HG03066 (cell line): ENCODE results near the gene CYP2J2.
A peak's percentile ranks its signal among the peaks of the same experiment; 100 is the strongest.
"Not testable (repeated sequence)": the region's sequence is repeated elsewhere in the genome, so short reads cannot be mapped to it uniquely, and the experiment has no call there.

Experiments used
- ATAC-seq: cut with Tn5 transposase; IDR thresholded peaks from one replicate; pipeline ENCODE4 v1.9.1; 2021; ENCODE audit warnings: low read depth; ENCODE audit not compliant: unreplicated experiment

CYP2J2 gene, protein sequence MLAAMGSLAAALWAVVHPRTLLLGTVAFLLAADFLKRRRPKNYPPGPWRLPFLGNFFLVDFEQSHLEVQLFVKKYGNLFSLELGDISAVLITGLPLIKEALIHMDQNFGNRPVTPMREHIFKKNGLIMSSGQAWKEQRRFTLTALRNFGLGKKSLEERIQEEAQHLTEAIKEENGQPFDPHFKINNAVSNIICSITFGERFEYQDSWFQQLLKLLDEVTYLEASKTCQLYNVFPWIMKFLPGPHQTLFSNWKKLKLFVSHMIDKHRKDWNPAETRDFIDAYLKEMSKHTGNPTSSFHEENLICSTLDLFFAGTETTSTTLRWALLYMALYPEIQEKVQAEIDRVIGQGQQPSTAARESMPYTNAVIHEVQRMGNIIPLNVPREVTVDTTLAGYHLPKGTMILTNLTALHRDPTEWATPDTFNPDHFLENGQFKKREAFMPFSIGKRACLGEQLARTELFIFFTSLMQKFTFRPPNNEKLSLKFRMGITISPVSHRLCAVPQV

DNA sequence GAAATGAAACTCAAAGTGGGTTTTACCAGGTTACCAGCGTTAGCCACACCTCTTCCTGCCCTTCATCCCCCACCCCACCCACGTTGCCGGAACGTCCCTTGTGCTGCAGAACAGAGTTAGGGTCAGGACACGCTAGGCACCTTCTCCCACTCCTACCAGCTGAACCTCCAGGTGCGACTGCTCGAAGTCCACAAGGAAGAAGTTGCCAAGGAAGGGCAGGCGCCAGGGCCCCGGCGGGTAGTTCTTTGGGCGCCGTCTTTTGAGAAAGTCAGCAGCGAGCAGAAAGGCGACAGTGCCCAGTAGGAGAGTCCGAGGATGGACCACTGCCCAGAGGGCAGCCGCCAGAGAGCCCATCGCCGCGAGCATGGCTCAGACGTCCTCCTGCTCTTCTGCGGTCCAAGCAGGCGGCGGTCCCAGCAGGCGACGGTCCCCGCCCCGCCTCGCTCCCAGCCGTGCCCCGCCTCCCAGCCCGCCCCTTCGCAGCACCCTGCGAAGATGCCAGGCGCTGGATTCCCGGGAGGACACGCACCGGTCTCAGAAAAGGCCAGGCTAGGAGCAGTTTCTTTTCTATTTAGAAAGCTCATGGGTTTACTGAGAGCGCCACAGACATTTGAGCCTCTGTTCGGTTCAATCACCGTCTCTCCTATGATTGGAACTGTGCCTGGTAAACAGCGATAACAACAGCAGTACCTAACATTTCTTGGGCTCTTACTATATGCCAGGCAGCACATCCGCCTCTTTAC is at the start of gene CYP2J2:
TSS of gene CYP2J2 (minus strand) at position 393 of the 743 bp plus-strand sequence. CDS start at position 366, 27 bp downstream.
- peak; percentile 58 for ATAC-seq

DNA sequence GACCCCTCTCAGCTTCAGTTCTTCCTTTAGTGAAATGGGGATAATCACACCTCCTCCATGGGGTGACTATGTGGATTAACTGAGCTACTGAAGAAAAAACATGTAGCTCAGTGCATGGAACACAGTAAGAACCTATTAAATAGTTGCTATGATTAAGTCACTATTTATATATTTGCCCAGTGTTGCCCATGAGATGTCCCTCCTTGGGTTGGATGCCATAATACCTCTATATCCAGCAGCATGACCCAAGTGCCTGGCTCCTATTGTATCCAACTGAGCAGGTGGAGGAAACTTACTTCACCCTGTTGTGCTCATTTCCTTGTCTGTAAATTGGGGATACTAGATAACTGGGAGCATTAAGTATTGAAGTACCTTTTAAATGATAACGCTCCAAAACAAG is 47.1 kb upstream of the CYP2J2 start:
- no peak for ATAC-seq

DNA sequence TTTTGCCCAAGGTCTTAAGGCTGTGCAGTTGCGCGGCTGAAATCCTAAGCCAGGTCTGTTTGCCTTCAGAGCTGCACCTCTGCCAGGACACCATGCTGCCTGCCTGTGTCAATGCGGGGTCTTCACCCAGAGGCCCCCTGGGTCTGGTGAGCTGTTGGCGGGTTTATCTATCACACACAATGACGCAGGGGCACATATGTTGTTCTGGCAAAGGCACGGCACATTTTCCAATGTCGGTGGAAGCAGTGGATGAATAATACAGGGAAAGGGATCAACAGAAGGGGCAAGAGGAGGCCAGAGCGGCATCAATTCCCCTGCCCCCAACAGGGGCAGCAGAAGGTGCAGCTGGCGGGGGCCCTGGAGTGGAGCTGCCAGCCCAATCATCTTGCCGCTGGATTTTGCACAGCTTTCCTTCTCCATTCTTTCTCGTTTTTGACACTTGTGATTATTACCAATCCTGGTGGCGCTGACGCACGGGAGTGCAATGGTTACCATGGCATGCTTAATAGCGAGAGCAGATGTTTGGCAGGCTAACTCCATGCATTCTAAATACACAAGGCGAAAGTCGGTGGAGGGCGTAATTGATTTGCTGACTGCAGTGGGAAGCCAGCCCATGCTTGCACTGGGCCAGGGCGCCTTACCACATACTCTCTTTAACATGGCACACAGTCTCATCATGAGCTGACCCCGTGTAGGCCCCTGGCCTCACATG is 45.8 kb upstream of the CYP2J2 start:
- no peak for ATAC-seq

DNA sequence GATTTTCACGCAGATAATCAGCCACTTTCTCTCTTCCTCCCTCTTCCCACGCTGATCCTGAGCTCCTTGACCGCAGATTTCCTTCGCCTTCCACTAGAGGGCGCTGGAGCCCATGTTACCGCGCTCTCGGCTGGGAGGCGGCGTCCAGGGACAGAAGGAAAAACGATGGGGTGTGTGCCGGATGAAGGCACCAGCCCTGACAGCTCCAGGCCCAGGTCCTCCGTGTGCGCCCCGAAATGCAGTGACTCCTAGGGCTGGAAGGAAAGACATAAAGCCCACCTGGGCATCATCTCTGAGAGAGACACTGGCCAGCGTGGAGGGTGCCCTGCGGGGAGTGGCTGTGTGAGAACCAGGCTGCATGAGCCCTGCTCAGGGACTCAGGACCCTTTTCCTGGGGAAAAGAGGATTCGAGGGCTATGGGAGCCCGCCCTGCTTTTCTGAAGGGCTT is 44.9 kb upstream of the CYP2J2 start:
- peak; percentile 75 for ATAC-seq

DNA sequence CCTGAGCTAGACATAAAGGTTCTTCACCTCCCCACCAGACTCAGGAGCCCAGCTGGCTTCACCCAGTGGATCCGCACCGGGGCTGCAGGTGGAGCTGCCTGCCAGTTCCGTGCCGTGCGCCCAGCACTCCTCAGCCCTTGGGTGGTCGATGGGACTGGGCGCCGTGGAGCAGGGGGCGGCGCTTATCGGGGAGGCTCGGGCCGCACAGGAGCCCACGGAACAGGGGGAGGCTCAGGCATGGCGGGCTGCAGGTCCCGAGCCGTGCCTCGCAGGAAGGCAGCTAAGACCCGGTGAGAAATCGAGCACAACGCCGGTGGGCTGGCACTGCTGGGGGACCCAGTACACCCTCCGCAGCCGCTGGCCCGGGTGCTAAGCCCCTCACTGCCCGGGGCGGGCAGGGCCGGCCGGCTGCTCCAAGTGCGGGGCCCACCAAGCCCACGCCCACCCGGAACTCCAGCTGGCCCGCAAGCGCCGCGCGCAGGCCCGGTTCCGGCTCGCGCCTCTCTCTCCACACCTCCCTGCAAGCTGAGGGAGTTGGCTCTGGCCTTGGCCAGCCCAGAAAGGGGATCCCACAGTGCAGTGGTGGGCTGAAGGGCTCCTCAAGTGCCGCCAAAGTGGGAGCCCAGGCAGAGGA is 43.1 kb upstream of the CYP2J2 start:
- ATAC-seq = not testable (repeated sequence)

DNA sequence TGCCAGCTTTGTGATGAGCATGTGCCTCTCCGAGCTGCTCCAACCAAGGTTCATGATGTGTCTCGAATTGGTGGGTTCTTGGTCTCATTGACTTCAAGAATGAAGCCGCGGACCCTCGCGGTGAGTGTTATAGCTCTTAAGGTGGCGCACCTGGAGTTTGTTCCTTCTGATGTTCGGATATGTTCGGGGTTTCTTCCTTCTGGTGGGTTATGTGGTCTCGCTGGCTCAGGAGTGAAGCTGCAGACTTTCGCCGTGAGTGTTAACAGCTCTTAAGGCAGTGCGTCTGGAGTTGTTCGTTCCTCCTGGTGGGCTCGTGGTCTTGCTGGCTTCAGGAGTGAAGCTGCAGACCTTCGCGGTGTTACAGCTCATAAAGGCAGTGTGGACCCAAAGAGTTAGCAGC is 42.2 kb upstream of the CYP2J2 start:
- ATAC-seq = not testable (repeated sequence)

DNA sequence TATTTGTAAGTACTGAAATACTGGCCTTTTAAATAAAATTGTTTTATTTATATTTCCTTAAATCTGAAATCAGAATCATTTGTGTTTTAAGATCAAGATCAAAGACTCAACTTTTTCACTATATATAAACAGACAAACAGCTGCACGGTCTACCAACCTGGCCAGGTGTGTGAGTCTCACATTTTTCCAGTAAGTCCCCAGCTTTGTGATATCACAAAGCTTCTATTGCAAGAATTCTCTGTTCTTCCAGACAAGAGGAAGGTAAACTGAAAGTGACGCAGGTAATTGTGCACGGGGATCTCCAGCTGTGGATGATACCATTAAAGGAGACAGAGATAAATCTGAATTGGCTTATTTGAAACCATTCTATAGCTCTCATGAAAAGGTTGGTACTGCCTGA is 41.2 kb upstream of the CYP2J2 start:
- no peak for ATAC-seq

DNA sequence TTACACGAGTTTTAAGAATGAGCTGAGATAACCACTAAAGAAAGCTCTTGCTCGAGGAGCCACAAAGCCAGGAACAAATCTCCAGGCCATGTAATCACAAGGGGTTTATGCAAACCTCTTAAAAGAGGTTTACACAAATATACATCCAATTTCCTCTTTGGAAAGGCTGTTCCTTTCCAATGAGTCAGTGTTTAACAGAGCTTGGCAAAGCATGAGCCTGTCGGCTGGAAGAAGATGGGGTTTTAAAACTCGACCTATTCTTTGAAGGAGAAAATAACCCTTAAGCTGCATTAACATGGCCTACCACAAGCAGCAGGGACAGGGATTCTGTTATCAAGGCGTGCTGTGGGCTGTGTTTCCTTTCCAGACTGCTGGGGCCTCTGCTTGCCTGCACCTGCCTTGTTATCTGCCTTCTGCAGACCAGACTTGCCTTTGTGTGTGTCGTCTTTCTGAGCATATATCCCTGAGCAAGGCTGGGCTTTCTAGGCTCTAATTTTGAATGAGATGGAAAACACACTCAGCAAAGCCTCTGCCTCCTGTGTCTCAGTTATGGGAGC is 40.6 kb upstream of the CYP2J2 start:
- no peak for ATAC-seq

DNA sequence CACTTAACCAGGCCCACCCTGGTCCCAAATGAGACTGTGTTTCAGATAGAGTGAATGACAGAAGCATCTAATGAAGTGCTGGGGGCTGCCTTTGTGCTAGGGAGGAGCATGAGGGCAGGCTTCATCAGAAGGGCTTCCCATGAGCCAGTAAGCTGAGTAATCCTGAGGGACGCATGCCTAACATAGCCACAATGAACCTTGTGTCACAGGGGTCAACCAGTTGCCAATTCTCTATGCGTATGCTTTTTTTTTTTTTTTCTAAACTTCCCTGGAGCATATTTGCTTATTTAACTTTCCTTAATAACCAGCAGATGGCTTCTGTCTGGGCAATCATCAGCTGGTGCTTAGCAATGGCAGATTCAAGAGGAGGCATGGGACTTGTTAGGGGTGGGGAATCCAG is 25.5 kb upstream of the CYP2J2 start:
- no peak for ATAC-seq

DNA sequence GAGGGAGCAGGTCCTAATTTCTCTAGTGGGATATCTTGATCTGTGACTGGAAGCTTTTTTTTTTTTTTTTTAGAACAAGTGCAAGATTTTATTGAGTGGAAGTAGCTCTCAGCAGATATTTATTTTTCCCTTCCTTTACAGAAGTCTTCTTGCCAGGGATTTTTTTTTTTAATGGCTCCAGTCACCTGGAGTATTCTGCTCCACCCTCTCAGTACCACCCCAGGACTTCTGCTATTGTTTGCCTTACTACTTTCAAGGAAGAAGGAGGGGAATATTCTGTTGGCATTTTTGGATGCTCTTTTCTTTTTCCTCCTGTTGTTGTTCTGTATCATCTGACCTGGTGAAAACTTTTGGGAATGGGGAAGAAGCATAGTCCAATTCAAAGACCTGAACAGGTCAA is 23.1 kb upstream of the CYP2J2 start:
- ATAC-seq = no peak

DNA sequence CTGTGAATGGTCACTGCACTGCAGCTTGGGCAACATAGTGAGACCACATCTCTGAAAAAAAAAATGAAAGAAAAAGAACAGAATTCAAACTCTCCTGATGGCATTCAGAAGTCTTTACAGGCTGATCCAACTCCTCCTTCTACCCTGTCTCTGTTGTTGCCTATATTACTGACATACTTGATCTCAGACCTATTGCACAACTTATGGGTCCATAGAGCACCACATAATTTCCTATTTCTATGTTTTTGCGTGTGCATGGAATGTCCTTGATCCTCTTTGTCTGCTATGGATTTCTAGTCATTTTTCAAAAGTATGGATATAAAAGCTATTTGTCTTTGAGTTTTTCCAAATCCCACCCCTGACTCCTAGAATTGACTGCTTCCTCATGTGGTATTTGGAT is 22.4 kb upstream of the CYP2J2 start:
- no peak for ATAC-seq

DNA sequence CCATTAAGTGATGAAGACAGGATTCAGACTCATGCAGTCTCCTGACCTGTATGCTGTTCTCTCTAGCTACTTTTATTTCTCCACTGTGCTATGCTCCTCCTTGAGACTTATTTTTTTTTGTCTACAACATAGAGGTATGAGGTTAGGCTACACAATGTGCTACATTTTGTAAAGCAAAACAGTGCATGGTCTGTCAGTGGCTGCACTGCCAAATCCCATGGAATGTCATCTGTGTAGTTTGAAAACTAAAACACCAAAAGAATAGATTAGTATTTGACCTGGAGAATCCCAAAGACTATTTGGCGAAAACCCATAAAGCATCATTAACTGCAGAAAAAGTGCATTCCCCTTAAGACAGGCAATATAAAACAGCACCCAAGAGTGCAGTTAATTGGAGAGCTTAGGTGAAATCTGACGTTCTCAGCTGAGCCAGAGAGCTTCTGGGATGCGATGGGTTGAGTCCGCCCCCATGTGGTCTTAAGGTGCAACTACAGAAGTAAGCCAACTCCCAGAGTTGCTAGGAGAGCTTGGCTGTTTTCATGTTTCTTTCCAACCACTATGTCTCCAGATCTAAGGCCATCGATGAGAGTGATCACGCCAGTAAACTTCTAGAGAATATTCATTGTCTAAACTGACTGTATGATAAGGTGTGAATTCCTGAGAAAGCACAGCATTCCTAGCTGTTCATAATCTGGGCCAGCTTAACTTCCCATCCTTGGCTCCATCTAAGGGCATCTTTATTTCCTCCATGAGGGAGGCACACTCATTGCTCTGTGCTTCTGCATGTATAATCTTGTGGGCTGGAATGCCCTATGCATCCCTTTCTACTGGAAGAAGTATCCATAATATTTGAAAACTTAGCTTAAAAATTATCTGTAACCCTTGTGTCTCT is 20.7 kb upstream of the CYP2J2 start:
- ATAC-seq = peak; percentile 90

DNA sequence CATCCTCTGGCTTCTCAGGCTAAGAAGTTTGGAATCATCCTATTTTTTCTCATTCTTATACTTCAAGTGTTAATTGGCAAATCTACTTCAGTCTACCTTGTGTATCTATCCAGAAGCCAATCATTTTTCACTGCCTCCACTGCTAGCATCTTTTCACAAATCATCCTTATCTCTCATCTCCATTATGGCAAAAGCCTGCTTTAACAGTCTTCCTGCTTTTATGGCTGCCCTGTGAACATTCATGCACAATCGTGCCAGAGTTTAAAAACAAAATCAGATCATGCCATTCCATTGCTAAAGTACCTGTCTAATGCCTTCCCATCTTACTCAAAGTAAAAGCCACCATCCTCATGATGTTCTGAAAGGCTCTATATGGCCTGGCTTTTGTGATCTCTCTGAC is 19.2 kb upstream of the CYP2J2 start:
- no peak for ATAC-seq

DNA sequence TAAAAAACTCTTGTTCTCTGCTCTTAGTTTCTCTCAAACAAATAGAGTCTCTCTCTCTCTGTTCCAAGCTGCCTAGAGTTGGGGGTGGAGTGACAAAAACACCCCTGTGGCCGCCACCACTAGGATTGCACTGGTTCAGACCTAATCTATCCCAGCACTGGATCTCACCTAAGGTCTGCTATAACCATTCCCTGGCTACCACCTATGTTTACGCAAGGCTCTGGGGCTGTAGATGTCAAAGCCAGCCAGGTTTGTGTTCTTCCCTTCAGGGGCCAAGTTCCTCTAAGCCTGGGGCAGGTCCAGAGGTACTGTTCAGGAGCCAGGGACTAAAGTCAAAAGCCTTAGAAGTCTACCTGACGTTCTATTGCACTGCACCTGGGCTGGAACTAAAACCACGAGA is 12.8 kb upstream of the CYP2J2 start:
- ATAC-seq = no peak

DNA sequence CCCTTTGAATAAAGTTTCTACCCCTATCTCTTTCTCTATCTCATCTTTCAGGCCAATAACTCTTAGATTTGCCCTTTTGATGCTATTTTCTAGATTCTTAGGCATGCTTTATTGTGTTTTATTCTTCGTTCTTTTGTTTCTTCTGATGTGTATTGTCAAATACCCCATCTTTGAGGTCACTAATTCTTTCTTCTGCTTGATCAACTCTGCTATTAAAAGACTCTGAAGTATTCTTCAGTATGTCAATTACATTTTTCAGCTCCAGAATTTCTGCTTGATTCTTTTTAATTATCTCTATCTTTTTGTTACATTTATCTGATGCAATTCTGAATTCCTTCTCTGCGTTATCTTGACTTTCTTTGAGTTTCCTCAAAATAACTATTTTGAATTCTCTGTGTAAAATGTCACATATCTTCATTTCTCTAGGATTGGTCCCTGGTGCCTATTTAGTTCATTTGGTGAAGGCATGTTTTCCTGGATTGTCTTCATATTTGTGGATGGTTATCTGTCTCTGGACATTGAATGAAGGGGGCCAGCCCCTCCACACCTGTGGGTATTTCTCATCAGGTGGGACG is 11.2 kb upstream of the CYP2J2 start:
- ATAC-seq = no peak

DNA sequence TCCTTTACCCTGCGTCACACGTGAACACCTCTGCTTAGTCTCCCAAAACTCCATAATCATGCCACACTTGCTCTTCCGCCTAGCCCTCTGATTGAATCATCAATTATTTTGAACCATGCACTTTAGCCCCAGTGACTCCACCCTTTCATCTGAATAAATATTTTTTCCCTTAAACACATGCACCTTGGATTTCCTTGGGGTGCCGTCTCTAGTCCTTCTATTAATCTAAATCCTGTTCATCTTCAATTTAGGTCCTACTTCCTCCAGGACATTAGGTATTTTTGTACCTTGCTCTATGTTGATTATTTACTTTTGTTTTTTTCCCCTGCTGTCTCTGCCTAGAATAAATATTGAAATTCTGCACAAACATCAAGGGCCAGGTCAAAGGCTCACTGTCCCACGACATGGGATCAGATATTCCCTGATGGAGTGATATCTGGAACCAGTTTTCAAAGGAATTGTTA is 9.8 kb upstream of the CYP2J2 start:
- ATAC-seq = no peak

DNA sequence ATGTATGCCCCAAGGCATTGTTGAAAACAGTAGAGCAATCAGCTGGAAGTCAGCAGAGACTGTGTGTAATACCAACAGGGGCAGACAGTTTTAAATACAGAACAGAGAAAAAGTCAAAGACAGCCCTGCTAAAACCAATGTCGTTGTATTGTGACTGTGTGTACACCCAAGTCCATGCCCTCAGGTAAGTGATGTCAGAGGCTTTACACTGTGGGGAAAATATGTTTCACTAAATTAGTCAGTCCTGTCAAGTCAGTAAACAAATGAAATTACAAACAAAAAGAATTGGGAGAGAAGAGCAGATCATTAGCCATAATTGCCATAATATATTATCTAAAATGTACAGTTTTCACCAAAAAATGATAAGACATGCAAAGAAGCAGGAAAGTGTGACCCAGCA is 2.4 kb upstream of the CYP2J2 start:
- no peak for ATAC-seq

DNA sequence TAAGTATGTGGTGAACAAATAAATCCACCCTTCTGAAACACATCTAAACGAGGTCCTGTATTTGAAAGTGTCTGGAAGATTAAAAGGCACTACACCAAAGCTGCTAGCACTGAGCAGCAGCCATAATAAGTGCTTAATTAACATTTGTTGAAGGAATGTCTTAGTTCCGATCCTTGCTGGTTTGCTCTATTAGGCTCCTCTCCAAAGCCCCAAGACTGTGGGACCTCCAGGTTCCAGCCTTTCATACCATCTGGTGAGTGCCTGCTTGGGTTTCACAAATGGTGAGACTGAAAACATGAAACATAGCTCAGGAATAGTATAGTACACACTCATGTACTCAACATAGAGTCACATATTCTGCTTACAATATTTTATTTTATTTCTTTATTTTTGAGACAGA is 640 bp upstream of the CYP2J2 start:
- no peak for ATAC-seq

DNA sequence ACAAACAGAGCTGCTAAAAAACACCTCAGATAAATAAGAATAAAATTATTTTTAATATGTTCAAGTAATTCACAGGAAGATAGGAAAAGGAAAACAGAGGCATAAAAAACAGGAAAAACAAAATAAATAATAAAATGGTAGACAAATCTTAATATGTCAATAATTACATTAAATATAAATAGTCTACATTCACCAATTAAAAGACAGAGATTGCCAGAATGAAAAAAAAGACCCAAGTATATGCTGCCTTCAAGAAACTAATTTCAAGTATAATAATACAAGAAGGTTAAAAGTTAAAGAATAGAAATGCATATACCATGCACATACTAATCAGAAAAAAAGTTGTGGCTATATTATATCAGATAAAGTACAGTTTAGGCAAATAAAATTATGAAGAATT is 1.9 kb downstream of the CYP2J2 start:
- ATAC-seq = no peak
